Stimulated activated CD4-positive, alpha-beta T cell treated with anti-CD3 and anti-CD28 coated beads, Interleukin-15, amount 100 ng/mL, for 48 hours (primary cell): ENCODE data around the gene BMP6.
A peak's percentile ranks its signal among the peaks of the same experiment; 100 is the strongest.

ENCODE experiments used
- DNase-seq, 2 donors: peaks; one replicate each; pipeline ENCODE4 v3.0.0-alpha.2; 2020; ENCODE audit warnings: low read depth in 2 of 2

Gene BMP6

GRCh38 chr6:7905416-7905815 lies 179.5 kb downstream of the BMP6 start:
- no peak for DNase-seq

- no peak for DNase-seq
Observed at GRCh38 chr6:7906741-7907140, 180.8 kb downstream of the BMP6 start.

GRCh38 chr6:7907159-7907558 lies 181.3 kb downstream of the BMP6 start:
- no peak for DNase-seq

DNA sequence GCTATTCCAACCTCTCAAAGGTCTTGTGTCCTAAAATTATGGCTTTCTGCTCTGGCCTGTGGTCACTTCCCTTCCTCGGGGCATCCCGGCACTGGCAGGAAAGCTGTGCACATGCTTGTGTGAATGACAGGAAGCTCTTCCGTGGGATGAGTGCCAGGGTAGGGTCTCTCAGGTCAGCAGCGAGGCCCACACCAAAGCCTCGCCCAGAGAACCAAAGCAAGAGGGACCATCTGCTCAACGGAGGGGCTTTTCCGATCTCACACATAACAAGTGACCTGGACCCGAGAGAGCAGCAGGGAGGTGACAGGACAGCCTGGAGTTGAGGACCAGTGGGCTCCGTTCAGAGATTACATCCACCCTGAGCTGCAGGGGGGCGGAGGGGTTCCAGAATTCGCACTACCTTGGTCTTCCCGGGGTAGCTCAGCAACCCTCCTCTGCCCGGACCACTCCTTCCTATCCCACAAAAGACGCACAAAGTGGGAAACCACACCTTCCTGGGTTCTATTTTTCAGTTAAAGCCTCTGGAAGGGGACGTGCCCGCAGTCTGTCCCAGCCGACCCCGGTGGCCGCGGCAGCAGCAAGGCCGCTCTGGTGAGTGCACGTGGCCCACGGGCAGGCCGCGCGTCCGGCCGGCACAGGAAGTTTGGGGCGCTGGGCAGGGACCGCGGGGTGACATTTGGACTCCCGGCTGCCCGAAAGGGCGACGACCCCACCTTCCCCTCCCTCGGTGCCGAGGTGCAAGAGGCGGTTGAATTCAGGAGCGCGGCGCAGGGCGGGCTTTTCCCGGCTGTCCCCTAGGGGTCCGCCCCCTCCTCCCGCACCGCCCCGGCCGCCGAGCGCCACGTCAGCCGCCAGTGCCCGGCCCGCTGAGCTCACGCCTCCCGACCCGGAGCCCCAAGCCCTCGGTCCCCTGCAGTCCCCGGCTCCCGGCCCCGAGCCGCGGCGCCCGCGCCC lies 183.7 kb downstream of the BMP6 start:
- peak in 1 of 2 donors; percentile 27 for DNase-seq

GRCh38 chr6:7910298-7910653 lies 184.4 kb downstream of the BMP6 start:
- DNase-seq: no peak

DNA sequence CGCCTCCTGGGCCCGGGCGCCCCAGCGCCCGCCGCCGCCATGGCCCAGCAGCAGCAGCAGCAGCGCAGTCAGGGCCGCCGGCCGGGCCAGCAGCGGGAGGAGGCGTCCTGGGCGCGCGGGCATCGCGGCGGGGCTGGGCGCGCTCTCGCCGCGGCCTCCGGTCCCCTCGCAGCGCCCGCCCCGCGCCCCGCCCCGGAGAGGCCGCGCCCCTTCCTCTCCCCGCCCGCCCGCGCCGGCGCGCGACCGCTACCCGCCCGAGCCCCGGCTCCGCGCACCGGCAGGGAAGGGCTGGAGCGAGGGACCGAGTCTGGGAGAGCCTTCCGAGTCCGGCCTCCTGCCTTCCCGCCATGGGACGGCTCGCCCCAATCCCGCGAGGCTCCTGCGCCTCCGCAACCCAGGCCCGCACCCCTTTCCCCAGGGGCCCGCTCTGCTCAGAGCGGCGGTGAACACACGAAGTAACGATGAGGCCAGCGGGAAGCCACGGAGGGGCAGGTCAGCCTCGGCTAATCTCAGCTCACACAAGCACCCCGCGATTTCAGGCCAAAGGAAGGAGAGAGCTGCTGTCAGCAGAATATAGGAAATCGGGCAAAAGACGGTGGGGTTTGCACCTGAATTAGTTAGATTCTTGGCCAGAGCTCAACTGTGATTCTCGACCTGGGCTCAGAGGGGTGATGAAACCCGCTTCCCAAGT lies 184.9 kb downstream of the BMP6 start, which contains the start of gene TXNDC5:
Gene TXNDC5 (minus strand): TSS at position 135 of the 691 bp plus-strand sequence. CDS start 12 bp downstream, at position 123.
- DNase-seq: peak; percentile 24 to 69

GRCh38 chr6:7911345-7911725 lies 185.4 kb downstream of the BMP6 start:
- no peak for DNase-seq

GRCh38 chr6:7912024-7912423 lies 186.1 kb downstream of the BMP6 start:
- no peak for DNase-seq

DNA sequence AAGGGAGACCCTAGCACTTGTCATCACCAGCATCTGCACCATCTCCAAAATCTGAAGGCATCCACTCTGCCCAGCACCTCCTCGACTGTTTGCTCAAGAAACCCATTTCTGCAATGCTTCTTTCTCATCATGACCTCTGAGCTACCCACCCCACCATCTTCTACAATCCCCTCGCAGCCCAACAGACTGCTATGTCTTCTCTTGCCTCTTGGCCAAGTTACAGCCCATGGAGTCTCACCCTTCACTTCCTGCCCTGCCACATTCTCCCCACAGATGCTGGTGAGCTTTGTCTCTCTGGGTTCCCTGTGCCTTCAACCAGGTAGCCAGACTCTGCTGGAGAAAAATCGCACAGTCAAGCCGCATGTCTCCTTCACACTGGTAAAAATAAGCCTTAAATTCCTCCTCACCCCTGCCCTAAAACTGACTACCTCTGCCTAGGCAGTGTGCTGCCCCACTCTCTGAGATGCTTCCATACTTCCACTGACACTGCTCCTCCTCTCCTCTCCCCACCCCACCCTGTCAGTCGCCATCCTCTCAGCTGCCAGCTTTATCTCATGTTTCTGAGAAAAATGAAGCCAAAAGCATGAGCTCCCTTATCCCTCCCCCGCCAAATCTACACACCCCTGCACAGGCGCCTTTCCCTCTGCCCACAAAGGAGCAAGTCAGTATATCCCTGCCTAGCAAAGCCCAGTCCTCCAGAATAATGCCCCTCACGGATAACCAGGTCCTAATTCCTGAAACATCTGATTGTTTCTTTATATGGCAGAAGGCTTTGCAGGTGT lies 187.0 kb downstream of the BMP6 start:
- no peak for DNase-seq

DNA sequence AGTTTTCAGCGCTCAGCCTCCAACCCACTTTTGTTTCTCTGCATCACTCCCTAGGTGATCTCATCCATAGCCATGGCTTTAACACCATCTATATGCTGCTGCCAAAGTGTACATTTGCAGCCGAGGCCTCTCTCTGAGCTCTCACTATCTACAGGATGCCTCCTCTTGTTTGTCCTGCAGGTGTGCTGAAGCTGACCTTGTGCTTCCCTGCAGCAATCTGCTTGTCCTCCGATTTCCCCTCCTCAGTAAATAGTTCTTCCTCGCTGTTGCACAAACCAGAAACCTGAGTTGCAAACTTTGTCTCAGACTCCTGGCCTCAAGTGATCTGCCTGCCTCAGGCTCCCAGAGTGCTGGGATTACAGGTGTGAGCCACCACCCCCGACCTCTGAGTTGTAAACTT lies 188.4 kb downstream of the BMP6 start:
- DNase-seq: no peak

- no peak for DNase-seq
Observed at GRCh38 chr6:7914991-7915789, 189.3 kb downstream of the BMP6 start.

DNA sequence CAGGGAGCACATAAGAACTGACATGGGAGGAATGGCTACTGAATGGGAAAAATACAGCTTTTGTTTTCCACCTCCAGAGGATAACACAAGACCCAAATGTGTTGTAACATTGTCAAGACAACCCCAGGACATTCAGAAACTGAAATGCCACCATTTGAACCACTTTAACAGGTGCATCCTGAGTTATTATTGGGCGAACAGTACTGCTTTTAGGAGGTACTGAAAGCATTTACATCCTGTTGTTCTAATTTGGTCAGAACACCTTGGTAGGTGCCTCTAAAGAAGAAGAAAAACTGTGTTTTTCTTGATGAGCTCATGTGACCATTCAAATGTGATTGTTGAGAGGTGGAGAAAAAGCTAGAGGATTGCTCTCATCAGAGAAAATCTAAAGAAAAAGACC lies 191.1 kb downstream of the BMP6 start:
- no peak for DNase-seq

GRCh38 chr6:7917729-7918128 lies 191.8 kb downstream of the BMP6 start:
- DNase-seq: no peak

- DNase-seq: no peak
Observed at GRCh38 chr6:7918403-7918802, 192.5 kb downstream of the BMP6 start.

- DNase-seq: peak; percentile 42 to 50
Observed at GRCh38 chr6:7919871-7920270, 194.0 kb downstream of the BMP6 start.

DNA sequence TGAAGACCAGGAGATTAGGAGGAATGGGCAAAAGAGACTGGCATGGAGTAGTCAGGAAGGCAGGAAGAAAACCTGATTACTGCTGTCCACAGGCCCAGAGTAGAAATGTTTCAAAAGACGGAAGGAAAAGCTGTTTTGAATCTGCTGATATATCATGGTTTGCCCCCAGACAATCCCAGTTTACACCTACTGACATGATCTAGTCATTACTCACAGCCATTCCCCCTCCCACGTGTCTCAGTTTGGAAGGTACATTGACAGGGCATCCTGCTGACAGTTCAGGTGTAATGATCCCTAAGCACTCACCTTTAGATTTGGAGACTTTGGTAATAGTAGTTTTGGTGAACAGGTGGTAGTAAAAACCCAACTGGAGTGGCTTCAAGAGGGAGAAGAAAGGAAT lies 194.5 kb downstream of the BMP6 start:
- no peak for DNase-seq

GRCh38 chr6:7921046-7921445 lies 195.1 kb downstream of the BMP6 start:
- no peak for DNase-seq

DNA sequence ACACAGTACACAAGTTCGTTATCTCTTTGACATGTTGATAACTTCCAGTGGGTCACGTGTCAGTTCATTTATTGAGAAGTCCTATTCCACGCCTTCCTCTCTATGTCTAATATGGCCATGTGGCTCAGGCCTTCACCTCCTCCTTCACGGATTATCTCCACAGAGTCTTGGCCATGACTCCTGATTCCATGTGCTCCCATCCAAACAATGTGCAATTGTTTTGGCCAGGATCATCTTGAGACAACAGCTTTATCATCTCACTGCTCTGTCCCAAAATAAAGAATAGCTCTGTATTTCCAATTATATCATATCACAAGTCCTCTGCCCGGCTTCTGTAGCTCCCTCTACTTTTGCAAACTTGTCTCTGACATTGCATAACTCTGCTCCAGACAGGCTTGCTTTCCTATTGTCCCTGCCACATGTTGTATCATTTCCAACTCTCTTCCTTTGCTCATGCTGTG lies 195.8 kb downstream of the BMP6 start:
- no peak for DNase-seq

GRCh38 chr6:7922596-7922995 lies 196.7 kb downstream of the BMP6 start:
- no peak for DNase-seq

DNA sequence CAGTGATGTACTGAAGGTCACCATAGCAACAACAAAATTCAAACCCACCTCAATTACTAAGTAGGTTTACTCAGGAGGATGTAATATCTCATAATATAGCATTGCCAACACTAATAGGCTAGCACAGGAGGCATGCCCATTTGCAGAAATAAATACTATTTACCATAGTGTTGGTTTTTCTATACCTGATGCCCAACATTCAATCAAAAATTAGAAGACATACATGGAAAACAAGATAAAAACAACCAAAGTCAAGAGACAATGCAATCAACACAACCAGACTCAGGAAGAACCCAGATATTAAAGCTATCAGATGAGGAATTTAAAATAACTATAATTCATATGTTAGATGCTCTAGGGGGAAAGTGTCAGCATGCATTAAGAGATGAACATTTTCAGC lies 199.0 kb downstream of the BMP6 start:
- DNase-seq: no peak
